Transverse colon (tissue), 3 donors: ENCODE data around the gene PRSS36.

ENCODE experiments used
- POLR2A ChIP-seq: fragments of 450-650 bp; IDR thresholded peaks from one replicate; pipeline ENCODE4 v1.6.1; 2016; ENCODE audit warnings: antibody characterized with exemption, mild to moderate bottlenecking, moderate library complexity
- TF ChIP-seq, protein P1 (sequence below), 5 experiments: fragments of 200-600 bp in 3 of 5; fragments of 450-650 bp in 2 of 5; sonication (generic) in 3 of 5; IDR thresholded peaks; 1 replicate in 2 of 5; 2 replicates in 3 of 5; pipeline ENCODE4 v1.5.1; 2016 to 2017; ENCODE audit warnings: antibody characterized with exemption in 5 of 5, inconsistent platforms in 3 of 5, mild to moderate bottlenecking in 2 of 5, moderate library complexity in 1 of 5

GRCh38 chr16:31196324-31197088 lies 46.6 kb upstream of the PRSS36 start:
- TF ChIP-seq, protein P1, sequence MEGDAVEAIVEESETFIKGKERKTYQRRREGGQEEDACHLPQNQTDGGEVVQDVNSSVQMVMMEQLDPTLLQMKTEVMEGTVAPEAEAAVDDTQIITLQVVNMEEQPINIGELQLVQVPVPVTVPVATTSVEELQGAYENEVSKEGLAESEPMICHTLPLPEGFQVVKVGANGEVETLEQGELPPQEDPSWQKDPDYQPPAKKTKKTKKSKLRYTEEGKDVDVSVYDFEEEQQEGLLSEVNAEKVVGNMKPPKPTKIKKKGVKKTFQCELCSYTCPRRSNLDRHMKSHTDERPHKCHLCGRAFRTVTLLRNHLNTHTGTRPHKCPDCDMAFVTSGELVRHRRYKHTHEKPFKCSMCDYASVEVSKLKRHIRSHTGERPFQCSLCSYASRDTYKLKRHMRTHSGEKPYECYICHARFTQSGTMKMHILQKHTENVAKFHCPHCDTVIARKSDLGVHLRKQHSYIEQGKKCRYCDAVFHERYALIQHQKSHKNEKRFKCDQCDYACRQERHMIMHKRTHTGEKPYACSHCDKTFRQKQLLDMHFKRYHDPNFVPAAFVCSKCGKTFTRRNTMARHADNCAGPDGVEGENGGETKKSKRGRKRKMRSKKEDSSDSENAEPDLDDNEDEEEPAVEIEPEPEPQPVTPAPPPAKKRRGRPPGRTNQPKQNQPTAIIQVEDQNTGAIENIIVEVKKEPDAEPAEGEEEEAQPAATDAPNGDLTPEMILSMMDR (IDR thresholded peaks at IDR 0.05): no peak
- no peak for TF ChIP-seq POLR2A
